Suprapubic skin (tissue), 4 donors: ENCODE data around the gene HSBP1. TPM values are rescaled to one million over a fixed set of nuclear protein-coding genes. Genes with fewer than 3 reads are reported as not detected.

Source experiments
- DNase-seq, 2 donors: peaks; one replicate each; pipeline ENCODE4 v3.0.0-alpha.2; 2019; ENCODE audit warnings: low spot score in 2 of 2
- H3K27ac ChIP-seq: fragments of 200-600 bp; sonication (generic); one replicate; pipeline ENCODE4 v1.5.1; 2019
- H3K27me3 ChIP-seq: fragments of 200-600 bp; sonication (generic); one replicate; pipeline ENCODE4 v1.5.1; 2019
- H3K36me3 ChIP-seq: fragments of 200-600 bp; sonication (generic); one replicate; pipeline ENCODE4 v1.5.1; 2019
- H3K4me1 ChIP-seq: fragments of 200-600 bp; sonication (generic); one replicate; pipeline ENCODE4 v1.5.1; 2019
- H3K4me3 ChIP-seq: fragments of 200-600 bp; sonication (generic); one replicate; pipeline ENCODE4 v1.5.1; 2019; ENCODE audit warnings: mild to moderate bottlenecking
- H3K9me3 ChIP-seq: fragments of 200-600 bp; sonication (generic); one replicate; pipeline ENCODE4 v1.5.1; 2019
- EP300 ChIP-seq: sonication (generic); formaldehyde crosslinking; IDR thresholded peaks from one replicate; pipeline ENCODE4 v1.6.1; 2017; ENCODE audit warnings: antibody characterized with exemption
- POLR2A ChIP-seq, 2 donors: fragments of 450-650 bp; IDR thresholded peaks; one replicate each; pipeline ENCODE4 v1.6.1; 2017; ENCODE audit warnings: antibody characterized with exemption in 2 of 2, mild to moderate bottlenecking in 2 of 2, moderate library complexity in 2 of 2
- POLR2AphosphoS5 ChIP-seq, 3 donors: sonication (generic); formaldehyde crosslinking; IDR thresholded peaks; one replicate each; pipeline ENCODE4 v1.6.1; 2017; ENCODE audit warnings: antibody characterized with exemption in 3 of 3
- WGBS: methylation state at CpG from one replicate; pipeline ENCODE4 v1.1.5; 2018; 5-methylcytosine and 5-hydroxymethylcytosine counted together
- total RNA-seq, 4 donors: library from RNA; depleted of rRNA; stranded (reverse); fragments of >200 nt; gene quantifications; one replicate each; pipeline ENCODE4 v1.1.0, GENCODE V29; 2016
- TF ChIP-seq, protein P1 (sequence below), 2 donors: fragments of 200-600 bp in 1 of 2; fragments of 450-650 bp in 1 of 2; sonication (generic) in 1 of 2; IDR thresholded peaks; one replicate each; pipeline ENCODE4 v1.5.1; 2016 to 2019; ENCODE audit warnings: antibody characterized with exemption in 2 of 2, mild to moderate bottlenecking in 1 of 2, moderate library complexity in 1 of 2

Gene HSBP1
- total RNA-seq, 4 donors from 2014 or later = 13.4 to 22.0 (median 17.2) TPM

DNA sequence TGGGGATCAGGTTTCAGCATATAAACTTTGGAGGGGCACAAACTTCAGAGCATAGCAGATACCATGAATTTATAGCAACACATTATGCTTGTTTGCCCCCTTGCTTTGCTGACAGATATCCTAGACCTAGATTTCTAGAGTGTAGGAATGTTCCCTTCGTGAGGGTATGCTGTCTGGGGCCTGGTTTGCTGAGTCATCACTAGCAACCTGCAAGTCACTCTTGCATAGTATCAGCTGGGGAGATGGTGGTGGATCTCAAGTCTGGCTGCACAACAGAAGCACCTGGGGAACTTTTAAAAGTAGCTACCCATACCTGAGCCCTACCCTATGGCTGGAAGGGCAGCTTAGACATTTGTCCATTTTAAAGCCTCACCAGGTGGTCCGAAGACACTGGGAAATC is 22.3 kb upstream of the HSBP1 start:
- Histone ChIP-seq H3K36me3 (no peaks in the 10 kb centered on the region), H3K4me1 (peaks cover 2% of the 10 kb centered on the region), H3K9me3 (no peaks in the 10 kb centered on the region), H3K27me3 (no peaks in the 10 kb centered on the region), H3K4me3 (no peak overlapping the region), H3K27ac (no peak overlapping the region)
- 100% methylated on average over 2 of the region's 2 CpGs for WGBS
- DNase-seq = no peak
- TF ChIP-seq, protein P1, sequence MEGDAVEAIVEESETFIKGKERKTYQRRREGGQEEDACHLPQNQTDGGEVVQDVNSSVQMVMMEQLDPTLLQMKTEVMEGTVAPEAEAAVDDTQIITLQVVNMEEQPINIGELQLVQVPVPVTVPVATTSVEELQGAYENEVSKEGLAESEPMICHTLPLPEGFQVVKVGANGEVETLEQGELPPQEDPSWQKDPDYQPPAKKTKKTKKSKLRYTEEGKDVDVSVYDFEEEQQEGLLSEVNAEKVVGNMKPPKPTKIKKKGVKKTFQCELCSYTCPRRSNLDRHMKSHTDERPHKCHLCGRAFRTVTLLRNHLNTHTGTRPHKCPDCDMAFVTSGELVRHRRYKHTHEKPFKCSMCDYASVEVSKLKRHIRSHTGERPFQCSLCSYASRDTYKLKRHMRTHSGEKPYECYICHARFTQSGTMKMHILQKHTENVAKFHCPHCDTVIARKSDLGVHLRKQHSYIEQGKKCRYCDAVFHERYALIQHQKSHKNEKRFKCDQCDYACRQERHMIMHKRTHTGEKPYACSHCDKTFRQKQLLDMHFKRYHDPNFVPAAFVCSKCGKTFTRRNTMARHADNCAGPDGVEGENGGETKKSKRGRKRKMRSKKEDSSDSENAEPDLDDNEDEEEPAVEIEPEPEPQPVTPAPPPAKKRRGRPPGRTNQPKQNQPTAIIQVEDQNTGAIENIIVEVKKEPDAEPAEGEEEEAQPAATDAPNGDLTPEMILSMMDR (IDR thresholded peaks at IDR 0.05) = no peak
- no peak for TF ChIP-seq POLR2A (IDR thresholded peaks at IDR 0.05)
- TF ChIP-seq EP300 = no peak
- no peak for TF ChIP-seq POLR2AphosphoS5 (IDR thresholded peaks at IDR 0.05)

DNA sequence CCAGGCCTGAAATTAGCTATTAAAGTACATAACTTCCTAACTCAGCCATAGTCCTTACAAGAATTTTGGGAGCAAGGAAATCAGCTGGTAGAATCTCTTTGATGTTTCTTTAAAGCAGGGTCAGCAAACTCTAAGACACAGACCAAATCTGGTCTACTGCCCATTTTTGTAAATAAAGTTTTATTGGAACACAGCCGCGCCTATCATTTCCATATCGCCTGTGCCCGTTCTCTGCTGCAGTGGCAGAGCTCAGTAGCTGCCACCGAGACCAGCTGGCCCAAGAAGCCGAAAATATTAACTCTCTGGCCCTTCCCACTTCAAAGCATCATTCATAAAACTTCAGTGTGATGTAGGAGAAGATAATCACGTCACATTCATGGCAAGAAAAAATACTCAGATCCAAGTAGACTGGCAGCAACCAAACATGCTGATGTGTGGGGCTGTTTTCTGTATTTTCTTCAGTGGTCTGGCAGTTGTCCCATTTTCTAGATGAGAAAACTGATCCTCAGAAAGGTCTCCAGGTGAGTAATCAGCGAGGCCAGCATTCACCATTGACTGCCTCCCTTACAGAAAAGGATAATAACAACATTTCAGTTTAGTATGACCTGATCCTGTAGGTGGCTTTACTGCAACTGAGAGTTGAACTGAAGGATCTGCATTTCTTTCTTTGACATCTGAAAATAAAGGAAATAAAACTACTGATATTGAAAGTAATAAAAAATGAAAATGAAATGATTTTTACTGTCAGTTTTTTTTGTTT is 18.0 kb upstream of the HSBP1 start:
- TF ChIP-seq, protein P1 (IDR thresholded peaks at IDR 0.05) = no peak
- no peak for TF ChIP-seq POLR2AphosphoS5 (IDR thresholded peaks at IDR 0.05)
- TF ChIP-seq POLR2A (IDR thresholded peaks at IDR 0.05) = no peak
- no peak for TF ChIP-seq EP300
- H3K27me3 ChIP-seq = no peaks in the 10 kb centered on the region

DNA sequence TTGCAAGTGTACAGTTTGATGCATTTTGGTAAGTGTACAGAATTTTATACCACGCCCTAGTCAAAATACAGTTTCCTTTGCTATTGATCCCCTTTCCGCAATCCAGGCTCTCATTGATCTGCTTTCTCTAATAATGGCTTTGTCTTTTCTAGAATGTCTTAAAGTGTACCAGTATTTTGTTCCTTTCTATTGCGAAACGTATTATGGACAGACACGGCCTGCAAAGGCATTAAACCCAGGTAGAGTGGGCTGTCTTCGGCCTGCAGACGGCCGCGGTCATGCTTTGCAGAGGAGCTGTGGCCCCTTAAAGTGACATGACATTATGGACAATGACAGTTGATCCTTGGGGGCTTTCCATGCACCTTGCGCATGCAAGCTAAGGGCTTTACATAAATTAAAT is 15.9 kb upstream of the HSBP1 start:
- Histone ChIP-seq H3K27ac (no peak overlapping the region), H3K36me3 (no peaks in the 10 kb centered on the region), H3K4me3 (no peak overlapping the region), H3K9me3 (no peaks in the 10 kb centered on the region), H3K27me3 (no peaks in the 10 kb centered on the region), H3K4me1 (no peaks in the 10 kb centered on the region)
- no peak for TF ChIP-seq POLR2A (IDR thresholded peaks at IDR 0.05)
- TF ChIP-seq, protein P1 (IDR thresholded peaks at IDR 0.05) = no peak
- TF ChIP-seq POLR2AphosphoS5 (IDR thresholded peaks at IDR 0.05) = no peak
- TF ChIP-seq EP300 = no peak
- WGBS = 96% methylated on average over 10 of the region's 10 CpGs
- no peak for DNase-seq

More for the DNA sequence above, 18.0 kb upstream of the HSBP1 start:
- WGBS = 91% methylated on average over 8 of the region's 8 CpGs
- Histone ChIP-seq H3K27ac (no peak overlapping the region), H3K4me3 (no peak overlapping the region), H3K9me3 (no peaks in the 10 kb centered on the region), H3K4me1 (no peaks in the 10 kb centered on the region), H3K36me3 (no peaks in the 10 kb centered on the region)
- DNase-seq = no peak

DNA sequence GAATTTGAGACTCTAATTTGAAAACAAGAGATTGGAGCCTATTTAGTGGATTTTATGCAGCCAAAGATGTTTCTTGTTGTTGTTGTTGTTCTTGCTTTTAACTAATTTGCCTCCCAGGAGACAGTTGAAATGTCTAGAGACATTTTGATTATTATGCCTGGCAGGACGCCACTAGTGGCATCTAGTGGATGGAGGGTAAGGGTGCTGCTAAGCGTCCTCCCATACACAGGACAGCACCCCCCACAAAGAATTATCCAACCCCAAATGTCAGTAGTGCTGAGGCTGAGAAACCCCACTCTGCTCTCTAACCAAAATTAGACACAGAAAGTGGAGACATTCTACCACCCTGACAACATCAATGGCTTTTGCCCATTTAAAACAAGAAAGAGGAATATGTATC is 15.4 kb upstream of the HSBP1 start:
- H3K4me1 ChIP-seq = no peaks in the 10 kb centered on the region
- DNase-seq = no peak
- no peak overlapping the region for H3K4me3 ChIP-seq
- no peaks in the 10 kb centered on the region for H3K9me3 ChIP-seq
- TF ChIP-seq POLR2A (IDR thresholded peaks at IDR 0.05) (no peak), POLR2AphosphoS5 (IDR thresholded peaks at IDR 0.05) (no peak), EP300 (no peak)
- TF ChIP-seq, protein P1 (IDR thresholded peaks at IDR 0.05) = no peak
- no peak overlapping the region for H3K27ac ChIP-seq
- 73% methylated on average over 2 of the region's 2 CpGs for WGBS
- no peaks in the 10 kb centered on the region for H3K36me3 ChIP-seq
- no peaks in the 10 kb centered on the region for H3K27me3 ChIP-seq

DNA sequence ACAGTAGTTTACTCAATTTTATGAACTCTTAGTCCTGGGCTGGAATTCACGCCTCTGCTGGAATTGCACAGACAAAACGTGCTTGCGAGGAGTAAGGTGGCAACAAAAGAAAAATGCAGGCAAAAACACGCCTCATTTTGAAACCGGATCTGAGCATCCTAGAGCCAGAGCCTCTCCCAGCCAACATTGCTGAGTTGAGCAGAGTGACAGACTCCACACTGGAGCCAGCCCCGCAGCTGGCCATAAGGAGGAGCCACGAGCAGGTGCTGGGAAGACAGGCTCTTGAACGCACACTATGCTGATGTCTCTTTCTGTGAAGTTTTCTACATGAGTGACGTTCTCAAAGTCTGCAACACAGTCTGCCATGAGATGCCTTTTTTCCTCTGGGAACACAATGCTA is 14.6 kb upstream of the HSBP1 start:
- Histone ChIP-seq H3K4me3 (no peak overlapping the region), H3K27me3 (no peaks in the 10 kb centered on the region), H3K36me3 (no peaks in the 10 kb centered on the region), H3K27ac (no peak overlapping the region), H3K4me1 (no peaks in the 10 kb centered on the region), H3K9me3 (no peaks in the 10 kb centered on the region)
- no peak for TF ChIP-seq POLR2AphosphoS5 (IDR thresholded peaks at IDR 0.05)
- TF ChIP-seq, protein P1 (IDR thresholded peaks at IDR 0.05) = no peak
- TF ChIP-seq POLR2A (IDR thresholded peaks at IDR 0.05) = no peak
- no peak for TF ChIP-seq EP300
- 49% methylated on average over 7 of the region's 9 CpGs for WGBS
- no peak for DNase-seq
